ENCODE results near the gene FBXW11. TPM values are rescaled to one million over a fixed set of nuclear protein-coding genes. Genes with fewer than 3 reads are reported as not detected.

FBXW11 gene
- total RNA-seq, 2 donors from 2014 or later, result 76.3 to 81.7 TPM

GRCh38 chr5:171989946-171990712, 16.3 kb downstream of the FBXW11 start:
- Histone ChIP-seq H3K27ac (no peak overlapping the region), H3K27me3 (no peaks in the 10 kb centered on the region), H3K4me1 (peaks cover 0 to 4% of the 10 kb centered on the region in 2 donors), H3K4me3 (no peak overlapping the region), H3K36me3 (peaks cover 5% of the 10 kb centered on the region), H3K9me3 (no peaks in the 10 kb centered on the region)
- no peak for DNase-seq (ENCODE audit: low spot score)
- no peak for TF ChIP-seq CTCF (IDR thresholded peaks at IDR 0.05)

GRCh38 chr5:171989276-171989675, 17.2 kb downstream of the FBXW11 start:
- no peak for DNase-seq (ENCODE audit: low spot score)
- peaks cover 0 to 11% of the 10 kb centered on the region in 2 donors for H3K4me1 ChIP-seq
- H3K27me3 ChIP-seq, result no peaks in the 10 kb centered on the region
- no peaks in the 10 kb centered on the region for H3K9me3 ChIP-seq
- H3K4me3 ChIP-seq, result no peak overlapping the region
- no peak for TF ChIP-seq CTCF (IDR thresholded peaks at IDR 0.05)
- H3K36me3 ChIP-seq, result peaks cover 5% of the 10 kb centered on the region
- H3K27ac ChIP-seq, result no peak overlapping the region

GRCh38 chr5:171986772-171987171, 19.7 kb downstream of the FBXW11 start:
- Histone ChIP-seq H3K9me3 (no peaks in the 10 kb centered on the region), H3K36me3 (no peaks in the 10 kb centered on the region), H3K4me1 (peaks cover 0 to 13% of the 10 kb centered on the region in 2 donors), H3K4me3 (no peak overlapping the region), H3K27me3 (no peaks in the 10 kb centered on the region), H3K27ac (no peak overlapping the region)
- no peak for TF ChIP-seq CTCF (IDR thresholded peaks at IDR 0.05)
- DNase-seq (ENCODE audit: low spot score), result no peak

GRCh38 chr5:171984748-171985419, 21.6 kb downstream of the FBXW11 start:
- no peak overlapping the region for H3K4me3 ChIP-seq
- H3K27ac ChIP-seq, result no peak overlapping the region
- no peak for DNase-seq (ENCODE audit: low spot score)
- TF ChIP-seq CTCF (IDR thresholded peaks at IDR 0.05), result no peak
- H3K9me3 ChIP-seq, result peaks cover under 1 to 5% of the 10 kb centered on the region in 2 donors
- no peaks in the 10 kb centered on the region for H3K27me3 ChIP-seq
- peaks cover 0 to 13% of the 10 kb centered on the region in 2 donors for H3K4me1 ChIP-seq
- no peaks in the 10 kb centered on the region for H3K36me3 ChIP-seq

GRCh38 chr5:171981847-171982246, 24.6 kb downstream of the FBXW11 start:
- Histone ChIP-seq H3K4me3 (no peak overlapping the region), H3K4me1 (peaks cover 0 to 9% of the 10 kb centered on the region in 2 donors), H3K27ac (no peak overlapping the region), H3K27me3 (no peaks in the 10 kb centered on the region), H3K36me3 (no peaks in the 10 kb centered on the region), H3K9me3 (peaks cover 4 to 16% of the 10 kb centered on the region in 2 donors)
- TF ChIP-seq CTCF (IDR thresholded peaks at IDR 0.05), result no peak
- DNase-seq (ENCODE audit: low spot score), result no peak

Data from right atrium auricular region (tissue), 2 donors.